NCI-H69 (cell line): ENCODE data around the gene RPS6KA1.
A peak's percentile ranks its signal among the peaks of the same experiment; 100 is the strongest.
"Not testable (repeated sequence)": the region's sequence is repeated elsewhere in the genome, so short reads cannot be mapped to it uniquely, and the experiment has no call there.

ENCODE experiments used
- DNase-seq: peaks from one replicate; lab custom pipeline; 2025; lab: John Stamatoyannopoulos, UW

RPS6KA1 gene

GRCh38 chr1:26529655-26530409 lies at the start of gene RPS6KA1:
Gene RPS6KA1, plus strand, starts transcription at chr1:26529761. Its CDS starts 160 bp downstream, at chr1:26529921.
- peak; percentile 80 for DNase-seq

- DNase-seq: no peak
Observed at GRCh38 chr1:26482921-26483320, 46.6 kb upstream of the RPS6KA1 start.

GRCh38 chr1:26483980-26484379 lies 45.6 kb upstream of the RPS6KA1 start:
- no peak for DNase-seq

GRCh38 chr1:26490155-26490554 lies 39.4 kb upstream of the RPS6KA1 start:
- no peak for DNase-seq

- DNase-seq: no peak
Observed at GRCh38 chr1:26493267-26493666, 36.3 kb upstream of the RPS6KA1 start.

- DNase-seq: no peak
Observed at GRCh38 chr1:26493938-26494337, 35.6 kb upstream of the RPS6KA1 start.

GRCh38 chr1:26496861-26497260 lies 32.7 kb upstream of the RPS6KA1 start:
- no peak for DNase-seq

GRCh38 chr1:26498894-26499293 lies 30.7 kb upstream of the RPS6KA1 start:
- no peak for DNase-seq

GRCh38 chr1:26500488-26501175 lies 28.9 kb upstream of the RPS6KA1 start:
- DNase-seq: peak; percentile 89

- not testable (repeated sequence) for DNase-seq
Observed at GRCh38 chr1:26510711-26511110, 18.9 kb upstream of the RPS6KA1 start.

- not testable (repeated sequence) for DNase-seq
Observed at GRCh38 chr1:26515836-26516235, 13.7 kb upstream of the RPS6KA1 start.

GRCh38 chr1:26516987-26517765 lies 12.4 kb upstream of the RPS6KA1 start:
- no peak for DNase-seq

- DNase-seq: no peak
Observed at GRCh38 chr1:26517766-26518049, 11.9 kb upstream of the RPS6KA1 start.

- no peak for DNase-seq
Observed at GRCh38 chr1:26518355-26518754, 11.2 kb upstream of the RPS6KA1 start.

GRCh38 chr1:26520339-26520738 lies 9.2 kb upstream of the RPS6KA1 start:
- no peak for DNase-seq

- no peak for DNase-seq
Observed at GRCh38 chr1:26521669-26522030, 7.9 kb upstream of the RPS6KA1 start.

- DNase-seq: no peak
Observed at GRCh38 chr1:26522073-26522472, 7.5 kb upstream of the RPS6KA1 start.

GRCh38 chr1:26524181-26524580 lies 5.4 kb upstream of the RPS6KA1 start:
- no peak for DNase-seq

- no peak for DNase-seq
Observed at GRCh38 chr1:26526287-26526686, 3.3 kb upstream of the RPS6KA1 start.

GRCh38 chr1:26529405-26529654 lies 231 bp upstream of the RPS6KA1 start:
- DNase-seq: no peak

- DNase-seq: peak; percentile 57
Observed at GRCh38 chr1:26530410-26530894, 891 bp downstream of the RPS6KA1 start.

- DNase-seq: peak; percentile 86
Observed at GRCh38 chr1:26530895-26531598, 1.5 kb downstream of the RPS6KA1 start.
